ENCODE results near the gene MYCBPAP.

Gene MYCBPAP

GRCh38 chr17:50559674-50560184 is 51.5 kb downstream of the MYCBPAP start:
- in situ Hi-C loops (cut with HindIII; ENCODE audit: low pct_ligation_motif_present, low pct_unique_long_range_greater_than_20kb, low sequenced_read_pairs) = no loop called here
- DNase-seq = peak; percentile 62

- in situ Hi-C loops (cut with HindIII; ENCODE audit: low pct_ligation_motif_present, low pct_unique_long_range_greater_than_20kb, low sequenced_read_pairs) = no loop called here
- peak; percentile 81 for DNase-seq
Observed at GRCh38 chr17:50560185-50560824, 52.1 kb downstream of the MYCBPAP start, which contains the start of gene CACNA1G. Gene CACNA1G, plus strand, starts transcription at chr17:50560715. Its CDS starts 745 bp downstream, at chr17:50561460.

GRCh38 chr17:50560931-50561745 is 52.9 kb downstream of the MYCBPAP start:
- in situ Hi-C loops (cut with HindIII; ENCODE audit: low pct_ligation_motif_present, low pct_unique_long_range_greater_than_20kb, low sequenced_read_pairs) = no loop called here
- DNase-seq = no peak

- no peak for DNase-seq
- in situ Hi-C loops (cut with HindIII; ENCODE audit: low pct_ligation_motif_present, low pct_unique_long_range_greater_than_20kb, low sequenced_read_pairs) = no loop called here
Observed at GRCh38 chr17:50561746-50562141, 53.5 kb downstream of the MYCBPAP start.

- in situ Hi-C loops (cut with HindIII; ENCODE audit: low pct_ligation_motif_present, low pct_unique_long_range_greater_than_20kb, low sequenced_read_pairs) = no loop called here
- DNase-seq = no peak
Observed at GRCh38 chr17:50562242-50563091, 54.2 kb downstream of the MYCBPAP start.

GRCh38 chr17:50563092-50563511 is 54.9 kb downstream of the MYCBPAP start:
- DNase-seq = no peak
- in situ Hi-C loops (cut with HindIII; ENCODE audit: low pct_ligation_motif_present, low pct_unique_long_range_greater_than_20kb, low sequenced_read_pairs) = no loop called here

- in situ Hi-C loops (cut with HindIII; ENCODE audit: low pct_ligation_motif_present, low pct_unique_long_range_greater_than_20kb, low sequenced_read_pairs) = no loop called here
Observed at GRCh38 chr17:50564916-50565315, 56.7 kb downstream of the MYCBPAP start.

GRCh38 chr17:50565402-50566350 is 57.4 kb downstream of the MYCBPAP start:
- in situ Hi-C loops (cut with HindIII; ENCODE audit: low pct_ligation_motif_present, low pct_unique_long_range_greater_than_20kb, low sequenced_read_pairs) = no loop called here
- DNase-seq = no peak

More at GRCh38 chr17:50564916-50565315, 56.7 kb downstream of the MYCBPAP start:
- peak; percentile 36 for DNase-seq

GRCh38 chr17:50566886-50567285 is 58.6 kb downstream of the MYCBPAP start:
- in situ Hi-C loops (cut with HindIII; ENCODE audit: low pct_ligation_motif_present, low pct_unique_long_range_greater_than_20kb, low sequenced_read_pairs) = no loop called here
- no peak for DNase-seq

GRCh38 chr17:50568659-50569058 is 60.4 kb downstream of the MYCBPAP start:
- DNase-seq = no peak
- in situ Hi-C loops (cut with HindIII; ENCODE audit: low pct_ligation_motif_present, low pct_unique_long_range_greater_than_20kb, low sequenced_read_pairs) = no loop called here

GRCh38 chr17:50569592-50569991 is 61.4 kb downstream of the MYCBPAP start:
- in situ Hi-C loops (cut with HindIII; ENCODE audit: low pct_ligation_motif_present, low pct_unique_long_range_greater_than_20kb, low sequenced_read_pairs) = no loop called here
- no peak for DNase-seq

- DNase-seq = no peak
- in situ Hi-C loops (cut with HindIII; ENCODE audit: low pct_ligation_motif_present, low pct_unique_long_range_greater_than_20kb, low sequenced_read_pairs) = no loop called here
Observed at GRCh38 chr17:50570032-50570431, 61.8 kb downstream of the MYCBPAP start.

GRCh38 chr17:50570528-50570927 is 62.3 kb downstream of the MYCBPAP start:
- in situ Hi-C loops (cut with HindIII; ENCODE audit: low pct_ligation_motif_present, low pct_unique_long_range_greater_than_20kb, low sequenced_read_pairs) = no loop called here
- no peak for DNase-seq

GRCh38 chr17:50571681-50572080 is 63.4 kb downstream of the MYCBPAP start:
- DNase-seq = no peak
- in situ Hi-C loops (cut with HindIII; ENCODE audit: low pct_ligation_motif_present, low pct_unique_long_range_greater_than_20kb, low sequenced_read_pairs) = no loop called here

- no peak for DNase-seq
- in situ Hi-C loops (cut with HindIII; ENCODE audit: low pct_ligation_motif_present, low pct_unique_long_range_greater_than_20kb, low sequenced_read_pairs) = no loop called here
Observed at GRCh38 chr17:50572541-50572940, 64.3 kb downstream of the MYCBPAP start.

- no peak for DNase-seq
- in situ Hi-C loops (cut with HindIII; ENCODE audit: low pct_ligation_motif_present, low pct_unique_long_range_greater_than_20kb, low sequenced_read_pairs) = no loop called here
Observed at GRCh38 chr17:50573866-50574611, 65.8 kb downstream of the MYCBPAP start.

GRCh38 chr17:50575581-50576210 is 67.5 kb downstream of the MYCBPAP start:
- in situ Hi-C loops (cut with HindIII; ENCODE audit: low pct_ligation_motif_present, low pct_unique_long_range_greater_than_20kb, low sequenced_read_pairs) = no loop called here
- no peak for DNase-seq
